H9 (cell line): Measurements from ENCODE around the gene LGALS9. TPM values are rescaled to one million over a fixed set of nuclear protein-coding genes. Genes with fewer than 3 reads are reported as not detected.

ENCODE experiments used
- DNase-seq: peaks from one replicate; pipeline ENCODE4 v3.0.0-alpha.2; 2017
- H2AFZ ChIP-seq: one replicate; pipeline ENCODE4 v1.6.1; 2013; ENCODE audit warnings: mild to moderate bottlenecking, low read length, control low read depth, moderate library complexity
- H2AK5ac ChIP-seq: 2 replicates; pipeline ENCODE4 v1.6.1; 2013; ENCODE audit warnings: low read length, control low read depth, mixed read lengths; ENCODE audit not compliant: insufficient read length
- H2BK120ac ChIP-seq: one replicate; pipeline ENCODE4 v1.6.1; 2013; ENCODE audit warnings: low read depth, mild to moderate bottlenecking, low read length, control low read depth, inconsistent platforms; ENCODE audit not compliant: poor library complexity, severe bottlenecking
- H2BK12ac ChIP-seq: 2 replicates; pipeline ENCODE4 v1.6.1; 2013; ENCODE audit warnings: low read length, control low read depth, mixed read lengths, low read depth; ENCODE audit not compliant: insufficient read length
- H2BK15ac ChIP-seq: 2 replicates; pipeline ENCODE4 v1.6.1; 2013; ENCODE audit warnings: low read depth, low read length, control low read depth
- H2BK20ac ChIP-seq: one replicate; pipeline ENCODE4 v1.6.1; 2013; ENCODE audit warnings: low read depth, mild to moderate bottlenecking, low read length, control low read depth, inconsistent platforms; ENCODE audit not compliant: poor library complexity, severe bottlenecking
- H2BK5ac ChIP-seq: 2 replicates; pipeline ENCODE4 v1.6.1; 2013; ENCODE audit warnings: low read length, control low read depth, mixed read lengths; ENCODE audit not compliant: insufficient read length
- H3K14ac ChIP-seq: 2 replicates; pipeline ENCODE4 v1.6.1; 2013; ENCODE audit warnings: low read length, control low read depth; ENCODE audit not compliant: insufficient read depth
- H3K18ac ChIP-seq: 2 replicates; pipeline ENCODE4 v1.6.1; 2013; ENCODE audit warnings: low read depth, mild to moderate bottlenecking, mixed read lengths, low read length, control low read depth; ENCODE audit not compliant: insufficient read length
- H3K23ac ChIP-seq: 2 replicates; pipeline ENCODE4 v1.6.1; 2013; ENCODE audit warnings: low read length, control low read depth, mixed read lengths, low read depth; ENCODE audit not compliant: insufficient read length
- H3K23me2 ChIP-seq: 2 replicates; pipeline ENCODE4 v1.6.1; 2013; ENCODE audit warnings: low read depth, mild to moderate bottlenecking, mixed read lengths, low read length, control low read depth; ENCODE audit not compliant: insufficient read length, poor library complexity, severe bottlenecking
- H3K27ac ChIP-seq: 2 replicates; pipeline ENCODE4 v1.5.1; 2013; ENCODE audit warnings: low read length, control low read depth, mixed read lengths, low read depth; ENCODE audit not compliant: insufficient read length
- H3K27me3 ChIP-seq: 2 replicates; pipeline ENCODE4 v1.6.1; 2013; ENCODE audit warnings: low read length, control low read depth, inconsistent platforms; ENCODE audit not compliant: insufficient read depth
- H3K4ac ChIP-seq: 2 replicates; pipeline ENCODE4 v1.6.1; 2013; ENCODE audit warnings: low read depth, mild to moderate bottlenecking, control low read depth, inconsistent platforms, low read length, moderate library complexity
- H3K4me1 ChIP-seq: 2 replicates; pipeline ENCODE4 v1.6.1; 2013; ENCODE audit warnings: low read length, control low read depth, inconsistent platforms; ENCODE audit not compliant: insufficient read depth
- H3K4me2 ChIP-seq: 2 replicates; pipeline ENCODE4 v1.6.1; 2013; ENCODE audit warnings: low read length, control low read depth, mixed read lengths; ENCODE audit not compliant: insufficient read length, insufficient read depth
- H3K56ac ChIP-seq: 2 replicates; pipeline ENCODE4 v1.6.1; 2013; ENCODE audit warnings: low read depth, mild to moderate bottlenecking, mixed read lengths, low read length, control low read depth; ENCODE audit not compliant: insufficient read length
- H3K79me1 ChIP-seq: 2 replicates; pipeline ENCODE4 v1.6.1; 2013; ENCODE audit warnings: low read depth, mild to moderate bottlenecking, moderate library complexity, low read length, control low read depth, inconsistent platforms; ENCODE audit not compliant: insufficient read depth, poor library complexity, severe bottlenecking
- H3K79me2 ChIP-seq: 2 replicates; pipeline ENCODE4 v1.6.1; 2013; ENCODE audit warnings: low read length, control low read depth, inconsistent platforms; ENCODE audit not compliant: insufficient read depth
- H3K9ac ChIP-seq: 2 replicates; pipeline ENCODE4 v1.6.1; 2013; ENCODE audit warnings: low read length, control low read depth, mixed read lengths; ENCODE audit not compliant: insufficient read length; ENCODE audit errors: extremely low read depth
- H3K9me3 ChIP-seq: one replicate; pipeline ENCODE4 v1.6.1; 2013; ENCODE audit warnings: low read depth, low read length, inconsistent platforms; ENCODE audit not compliant: control insufficient read depth
- H3T11ph ChIP-seq: one replicate; pipeline ENCODE4 v1.6.1; 2013; ENCODE audit warnings: mild to moderate bottlenecking, low read length, control low read depth, inconsistent platforms
- H4K20me1 ChIP-seq: one replicate; pipeline ENCODE4 v1.6.1; 2013; ENCODE audit not compliant: control insufficient read depth, insufficient read length, insufficient read depth
- H4K5ac ChIP-seq: 2 replicates; pipeline ENCODE4 v1.6.1; 2013; ENCODE audit warnings: low read depth, mild to moderate bottlenecking, mixed read lengths, low read length, control low read depth; ENCODE audit not compliant: insufficient read length
- H4K8ac ChIP-seq: replicated peaks from 2 replicates; pipeline ENCODE4 v1.6.1; 2013; ENCODE audit warnings: low read length, control low read depth, mixed read lengths, low read depth; ENCODE audit not compliant: insufficient read length
- H4K91ac ChIP-seq: 2 replicates; pipeline ENCODE4 v1.6.1; 2013; ENCODE audit warnings: low read depth, mild to moderate bottlenecking, moderate library complexity, mixed read lengths, low read length, control low read depth; ENCODE audit not compliant: insufficient read length
- H3K27ac Mint-ChIP-seq, 3 experiments: 2 replicates in 2 of 3; 3 replicates in 1 of 3; pipeline ENCODE4 v1.8.0; 2020 to 2021; ENCODE audit warnings: mixed read lengths in 3 of 3, mild to moderate bottlenecking in 1 of 3, moderate library complexity in 1 of 3
- H3K27me3 Mint-ChIP-seq: 2 replicates; pipeline ENCODE4 v1.8.0; 2021; ENCODE audit warnings: low read depth, mild to moderate bottlenecking, moderate library complexity, mixed read lengths
- H3K36me3 Mint-ChIP-seq, 3 experiments: 2 replicates in 2 of 3; 3 replicates in 1 of 3; pipeline ENCODE4 v1.8.0; 2020 to 2021; ENCODE audit warnings: low read depth in 3 of 3, mixed read lengths in 3 of 3; ENCODE audit not compliant: insufficient read depth in 1 of 3
- H3K4me1 Mint-ChIP-seq, 2 experiments: 2 replicates each; pipeline ENCODE4 v1.8.0; 2020; ENCODE audit warnings: mixed read lengths in 2 of 2
- H3K4me3 Mint-ChIP-seq, 2 experiments: 2 replicates in 1 of 2; 3 replicates in 1 of 2; pipeline ENCODE4 v1.8.0; 2020 to 2021; ENCODE audit warnings: mild to moderate bottlenecking in 2 of 2, mixed read lengths in 2 of 2, moderate library complexity in 1 of 2
- H3K9me3 Mint-ChIP-seq, 2 experiments: 2 replicates in 1 of 2; 3 replicates in 1 of 2; pipeline ENCODE4 v1.8.0; 2020; ENCODE audit warnings: mild to moderate bottlenecking in 2 of 2, mixed read lengths in 2 of 2, moderate library complexity in 1 of 2
- WGBS: extraction: QIAGEN DNeasy Blood & Tissue Kit; methylation state at CpG from one replicate; pipeline ENCODE4 v1.1.7; 2013; ENCODE audit warnings: missing lambda C conversion rate, low lambda C conversion rate, mixed read lengths; ENCODE audit not compliant: insufficient read length; ENCODE audit errors: extremely low coverage; 5-methylcytosine and 5-hydroxymethylcytosine counted together
- total RNA-seq: library from RNA; stranded (reverse); gene quantifications from 2 replicates; pipeline ENCODE4 v1.2.1, GENCODE V29; 2021
- TF ChIP-seq, protein P1 (sequence below): fragments of 200-600 bp; sonication (generic); conservative IDR thresholded peaks from 3 replicates; pipeline ENCODE4 v1.8.0; 2021; ENCODE audit warnings: antibody characterized with exemption, mild to moderate bottlenecking

The LGALS9 gene
- total RNA-seq, 1 experiment from 2014 or later, result 2.5 TPM

GRCh38 chr17:27605409-27605808, 25.6 kb upstream of the LGALS9 start:
- Histone ChIP-seq H3K27me3 (no peaks in the 10 kb centered on the region), H3K4me2 (no peak overlapping the region), H3K4ac (no peak overlapping the region), H4K91ac (no peak overlapping the region), H2BK5ac (no peak overlapping the region), H3K23me2 (no peaks in the 10 kb centered on the region), H4K5ac (no peak overlapping the region), H3T11ph (no peak overlapping the region), H4K8ac (no peak overlapping the region), H2AFZ (no peak overlapping the region), H3K9me3 (no peaks in the 10 kb centered on the region), H2BK12ac (no peak overlapping the region), H2BK20ac (no peak overlapping the region), H4K20me1 (no peaks in the 10 kb centered on the region), H3K79me1 (no peaks in the 10 kb centered on the region), H3K18ac (no peak overlapping the region), H2AK5ac (no peak overlapping the region), H3K56ac (no peak overlapping the region), H3K23ac (no peak overlapping the region), H3K79me2 (no peaks in the 10 kb centered on the region), H3K9ac (no peak overlapping the region), H2BK120ac (no peak overlapping the region), H3K27ac (no peak overlapping the region), H2BK15ac (no peak overlapping the region), H3K4me1 (no peaks in the 10 kb centered on the region), H3K14ac (no peak overlapping the region)
- no peak overlapping the region for H3K4me3 Mint-ChIP-seq
- H3K36me3 Mint-ChIP-seq, result peaks cover 9 to 44% (median 24%) of the 10 kb centered on the region in 3 experiments
- DNase-seq, result no peak
- no peak overlapping the region for H3K27ac Mint-ChIP-seq
- H3K9me3 Mint-ChIP-seq, result no peaks in the 10 kb centered on the region
- peaks cover 4 to 6% of the 10 kb centered on the region in 2 experiments for H3K4me1 Mint-ChIP-seq
- TF ChIP-seq, protein P1, sequence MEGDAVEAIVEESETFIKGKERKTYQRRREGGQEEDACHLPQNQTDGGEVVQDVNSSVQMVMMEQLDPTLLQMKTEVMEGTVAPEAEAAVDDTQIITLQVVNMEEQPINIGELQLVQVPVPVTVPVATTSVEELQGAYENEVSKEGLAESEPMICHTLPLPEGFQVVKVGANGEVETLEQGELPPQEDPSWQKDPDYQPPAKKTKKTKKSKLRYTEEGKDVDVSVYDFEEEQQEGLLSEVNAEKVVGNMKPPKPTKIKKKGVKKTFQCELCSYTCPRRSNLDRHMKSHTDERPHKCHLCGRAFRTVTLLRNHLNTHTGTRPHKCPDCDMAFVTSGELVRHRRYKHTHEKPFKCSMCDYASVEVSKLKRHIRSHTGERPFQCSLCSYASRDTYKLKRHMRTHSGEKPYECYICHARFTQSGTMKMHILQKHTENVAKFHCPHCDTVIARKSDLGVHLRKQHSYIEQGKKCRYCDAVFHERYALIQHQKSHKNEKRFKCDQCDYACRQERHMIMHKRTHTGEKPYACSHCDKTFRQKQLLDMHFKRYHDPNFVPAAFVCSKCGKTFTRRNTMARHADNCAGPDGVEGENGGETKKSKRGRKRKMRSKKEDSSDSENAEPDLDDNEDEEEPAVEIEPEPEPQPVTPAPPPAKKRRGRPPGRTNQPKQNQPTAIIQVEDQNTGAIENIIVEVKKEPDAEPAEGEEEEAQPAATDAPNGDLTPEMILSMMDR, result no peak
- no peaks in the 10 kb centered on the region for H3K27me3 Mint-ChIP-seq
- no CpG with 5 or more reads among the region's 25 CpGs for WGBS
